Smooth muscle cell (in vitro differentiated cells): ENCODE measurements around the gene UBE2O. TPM values are rescaled to one million over a fixed set of nuclear protein-coding genes. Genes with fewer than 3 reads are reported as not detected.

Experiments
- DNase-seq: peaks from one replicate; lab custom pipeline; 2025; ENCODE audit not compliant: unreplicated experiment; lab: John Stamatoyannopoulos, UW
- H2AFZ ChIP-seq: fragments of 200-600 bp; sonication (generic); 2 replicates; pipeline ENCODE4 v1.6.0; 2016; ENCODE audit warnings: antibody characterized with exemption, low read depth, mild to moderate bottlenecking
- H3F3A ChIP-seq: fragments of 200-600 bp; sonication (generic); 2 replicates; pipeline ENCODE4 v1.6.0; 2017; ENCODE audit warnings: antibody characterized with exemption, low read depth
- H3K27ac ChIP-seq: fragments of 200-600 bp; sonication (generic); 2 replicates; pipeline ENCODE4 v1.5.1; 2016; ENCODE audit warnings: low read depth, mild to moderate bottlenecking
- H3K27me3 ChIP-seq: fragments of 200-600 bp; sonication (generic); 2 replicates; pipeline ENCODE4 v1.6.1; 2016; ENCODE audit warnings: low read depth, mild to moderate bottlenecking
- H3K36me3 ChIP-seq: fragments of 200-600 bp; sonication (generic); 2 replicates; pipeline ENCODE4 v1.5.1; 2016; ENCODE audit warnings: low read depth
- H3K4me1 ChIP-seq: fragments of 200-600 bp; sonication (generic); 2 replicates; pipeline ENCODE4 v1.5.1; 2016; ENCODE audit warnings: low read depth
- H3K4me2 ChIP-seq: fragments of 200-600 bp; sonication (generic); 2 replicates; pipeline ENCODE4 v1.6.0; 2016; ENCODE audit warnings: mild to moderate bottlenecking
- H3K4me3 ChIP-seq: fragments of 200-600 bp; sonication (generic); 2 replicates; pipeline ENCODE4 v1.5.1; 2016; ENCODE audit warnings: mild to moderate bottlenecking
- H3K79me2 ChIP-seq: fragments of 200-600 bp; sonication (generic); 2 replicates; pipeline ENCODE4 v1.6.0; 2016; ENCODE audit warnings: low read depth, mild to moderate bottlenecking
- H3K9ac ChIP-seq: fragments of 200-600 bp; sonication (generic); 2 replicates; pipeline ENCODE4 v1.6.0; 2016; ENCODE audit warnings: low read depth
- H3K9me3 ChIP-seq: fragments of 200-600 bp; sonication (generic); replicated peaks from 2 replicates; pipeline ENCODE4 v1.5.1; 2016; ENCODE audit warnings: low read depth
- H4K20me1 ChIP-seq: fragments of 200-600 bp; sonication (generic); 2 replicates; pipeline ENCODE4 v1.6.0; 2016; ENCODE audit warnings: low read depth
- WGBS: methylation state at CpG from one replicate; pipeline ENCODE4 v1.1.7; 2016; ENCODE audit warnings: low lambda C conversion rate; 5-methylcytosine and 5-hydroxymethylcytosine counted together
- polyA plus RNA-seq: library from polyadenylated mRNA; unstranded; fragments of >200 nt; fragmentation: Nextera tagmentation; extraction: Ambion mirVana; gene quantifications from 2 replicates; pipeline ENCODE4 v1.2.1, GENCODE V29; 2016
- total RNA-seq: library from RNA; depleted of rRNA; stranded (reverse); fragments of >200 nt; gene quantifications from 2 replicates; pipeline ENCODE4 v1.2.3, GENCODE V29; 2014
- TF ChIP-seq, protein P1 (sequence below): fragments of 200-600 bp; sonication (generic); IDR thresholded peaks from 2 replicates; pipeline ENCODE4 v1.5.1; 2017; ENCODE audit warnings: borderline replicate concordance, mild to moderate bottlenecking, antibody characterized with exemption; ENCODE audit not compliant: insufficient read depth, poor library complexity, severe bottlenecking

The UBE2O gene
- total and polyA plus RNA-seq, 2 experiments from 2014 or later = 10.1 to 12.1 TPM

DNA sequence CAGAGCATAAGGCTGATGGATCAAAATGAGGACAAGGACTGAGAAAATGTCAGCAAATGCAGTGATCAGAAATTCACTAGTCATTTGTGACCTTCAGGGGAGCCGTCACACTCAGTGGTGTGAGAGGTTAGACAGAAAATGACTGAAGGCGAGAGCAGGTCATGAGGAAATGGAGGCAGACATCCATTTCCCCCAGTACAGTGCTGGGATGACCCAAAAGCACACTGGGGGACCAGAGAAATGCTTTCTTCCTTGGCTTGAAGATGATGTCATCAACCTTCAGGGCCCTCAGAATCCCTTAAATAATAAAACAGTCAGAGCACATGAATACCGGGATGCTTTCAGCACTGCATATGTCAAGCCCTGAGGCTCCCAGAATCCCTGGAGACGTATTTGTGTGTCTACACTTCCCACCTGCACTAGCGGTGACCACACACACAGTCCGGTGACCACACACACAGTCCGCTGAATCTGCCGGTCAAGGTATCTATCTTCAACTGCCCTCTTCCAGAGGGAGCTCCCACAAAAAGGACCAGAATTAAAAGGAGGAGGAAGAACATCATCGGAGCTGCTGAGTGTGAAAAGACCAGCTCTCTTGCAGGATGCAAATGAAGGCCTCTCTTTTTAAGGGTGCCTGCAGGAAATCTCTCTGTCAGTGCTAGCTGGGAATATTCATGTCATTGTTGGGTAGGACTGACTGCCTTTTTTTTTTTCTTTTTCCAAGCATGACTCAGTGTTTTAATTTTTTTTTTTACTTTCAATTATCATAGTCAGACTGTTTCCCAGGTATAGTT, 8.2 kb downstream of the UBE2O start:
- peak overlapping the region; percentile 44 for H3K27ac ChIP-seq
- no peaks in the 10 kb centered on the region for H3K36me3 ChIP-seq
- H3K4me1 ChIP-seq = peaks cover 19% of the 10 kb centered on the region
- no peak overlapping the region for H2AFZ ChIP-seq
- H3K9me3 ChIP-seq = no peaks in the 10 kb centered on the region
- no peaks in the 10 kb centered on the region for H3F3A ChIP-seq
- H3K4me2 ChIP-seq = peak overlapping the region; percentile 20
- no peak overlapping the region for H3K4me3 ChIP-seq
- WGBS = 54% methylated on average over 9 of the region's 9 CpGs
- no peak overlapping the region for H3K9ac ChIP-seq
- no peaks in the 10 kb centered on the region for H3K27me3 ChIP-seq
- TF ChIP-seq, protein P1, sequence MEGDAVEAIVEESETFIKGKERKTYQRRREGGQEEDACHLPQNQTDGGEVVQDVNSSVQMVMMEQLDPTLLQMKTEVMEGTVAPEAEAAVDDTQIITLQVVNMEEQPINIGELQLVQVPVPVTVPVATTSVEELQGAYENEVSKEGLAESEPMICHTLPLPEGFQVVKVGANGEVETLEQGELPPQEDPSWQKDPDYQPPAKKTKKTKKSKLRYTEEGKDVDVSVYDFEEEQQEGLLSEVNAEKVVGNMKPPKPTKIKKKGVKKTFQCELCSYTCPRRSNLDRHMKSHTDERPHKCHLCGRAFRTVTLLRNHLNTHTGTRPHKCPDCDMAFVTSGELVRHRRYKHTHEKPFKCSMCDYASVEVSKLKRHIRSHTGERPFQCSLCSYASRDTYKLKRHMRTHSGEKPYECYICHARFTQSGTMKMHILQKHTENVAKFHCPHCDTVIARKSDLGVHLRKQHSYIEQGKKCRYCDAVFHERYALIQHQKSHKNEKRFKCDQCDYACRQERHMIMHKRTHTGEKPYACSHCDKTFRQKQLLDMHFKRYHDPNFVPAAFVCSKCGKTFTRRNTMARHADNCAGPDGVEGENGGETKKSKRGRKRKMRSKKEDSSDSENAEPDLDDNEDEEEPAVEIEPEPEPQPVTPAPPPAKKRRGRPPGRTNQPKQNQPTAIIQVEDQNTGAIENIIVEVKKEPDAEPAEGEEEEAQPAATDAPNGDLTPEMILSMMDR = no peak
- H4K20me1 ChIP-seq = peaks cover 100% of the 10 kb centered on the region
- no peak for DNase-seq
- peaks cover 83% of the 10 kb centered on the region for H3K79me2 ChIP-seq

DNA sequence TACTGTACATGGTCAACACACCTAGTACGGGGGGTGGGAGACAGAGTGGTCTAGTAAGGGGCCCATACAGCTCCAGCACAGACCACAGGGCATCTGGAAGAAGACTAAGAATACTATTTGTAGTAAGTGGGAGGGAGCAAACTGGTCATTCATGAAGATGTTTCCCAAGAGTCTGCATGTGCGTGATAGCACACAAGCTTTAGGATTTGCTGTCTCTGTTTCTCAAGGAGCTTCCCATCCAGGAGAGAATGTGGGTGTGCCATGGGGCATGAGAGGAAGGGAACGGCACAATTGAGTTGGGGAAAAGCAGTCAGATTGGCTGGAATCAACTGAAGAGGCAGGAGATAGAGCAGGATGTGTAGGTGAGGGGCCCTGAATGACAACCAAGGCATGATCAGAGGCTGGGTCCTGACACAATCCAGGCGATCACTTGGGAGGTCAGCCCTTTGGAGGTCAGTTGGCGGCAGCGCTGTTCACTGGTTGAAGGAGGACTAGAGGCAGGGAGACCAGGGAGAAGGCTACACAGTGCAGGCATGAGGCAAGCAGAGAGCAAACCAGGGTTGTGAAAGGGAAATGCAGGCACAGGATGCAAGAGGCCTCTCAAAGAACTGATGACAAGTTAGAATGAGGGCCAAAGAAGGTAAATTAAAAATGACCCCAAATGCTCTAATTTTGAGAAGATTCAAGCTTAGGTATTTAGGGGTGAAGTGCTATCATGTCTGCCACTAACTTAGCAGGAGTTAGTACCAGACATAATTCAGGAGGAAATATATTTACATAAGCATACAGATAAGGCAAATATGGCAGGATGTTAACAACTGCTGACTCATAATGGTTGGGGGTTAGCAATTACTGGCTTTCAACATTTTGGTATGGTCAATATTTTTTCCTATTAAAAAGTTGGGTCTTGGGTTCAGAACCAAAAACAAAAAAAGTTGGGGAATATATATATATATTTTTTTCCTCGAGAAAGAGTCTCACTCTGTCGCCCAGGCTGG, 10.3 kb downstream of the UBE2O start:
- H3K4me3 ChIP-seq = no peak overlapping the region
- H3K79me2 ChIP-seq = peaks cover 84% of the 10 kb centered on the region
- H3K27me3 ChIP-seq = no peaks in the 10 kb centered on the region
- H3K9me3 ChIP-seq = no peaks in the 10 kb centered on the region
- no peak for DNase-seq
- H4K20me1 ChIP-seq = peaks cover 100% of the 10 kb centered on the region
- TF ChIP-seq, protein P1 = no peak
- peak overlapping the region; percentile 1 for H3K27ac ChIP-seq
- H2AFZ ChIP-seq = no peak overlapping the region
- peak overlapping the region; percentile 1 for H3K4me2 ChIP-seq
- H3K4me1 ChIP-seq = peaks cover 19% of the 10 kb centered on the region
- no peak overlapping the region for H3K9ac ChIP-seq
- peaks cover 3% of the 10 kb centered on the region for H3F3A ChIP-seq
- H3K36me3 ChIP-seq = no peaks in the 10 kb centered on the region
- 84% methylated on average over 8 of the region's 8 CpGs for WGBS

DNA sequence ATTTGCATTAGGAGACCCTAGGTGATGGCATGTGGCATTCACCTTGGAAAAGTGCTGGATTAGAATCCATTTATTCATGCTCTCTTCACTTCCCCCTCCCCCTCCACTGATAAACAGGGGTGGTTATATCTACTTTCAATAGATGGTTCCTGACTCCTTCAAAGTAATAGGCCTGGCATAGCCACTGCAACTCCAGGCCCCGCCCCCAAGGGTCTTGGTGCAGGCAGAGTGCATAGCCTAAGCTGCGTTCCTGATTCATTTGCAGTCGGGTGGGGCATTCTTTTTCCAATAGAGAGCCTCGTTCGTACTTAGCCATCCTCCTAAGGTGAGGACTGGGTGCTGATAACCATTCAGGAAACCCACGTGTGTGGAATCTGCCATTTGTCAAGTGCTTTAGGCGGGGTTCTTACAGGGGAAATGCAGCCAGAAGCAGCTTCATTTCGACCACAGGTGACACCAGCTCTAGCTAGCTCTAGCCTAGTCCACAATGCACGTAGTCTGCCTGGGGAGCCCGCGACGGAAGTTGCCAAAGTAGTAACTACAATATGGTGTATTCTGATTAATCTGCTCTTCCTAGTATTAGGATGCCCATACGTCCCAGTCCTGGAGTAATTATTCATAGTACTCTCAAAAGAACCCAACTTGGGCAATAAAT, 11.1 kb downstream of the UBE2O start:
- DNase-seq = no peak
- Histone ChIP-seq H4K20me1 (peaks cover 100% of the 10 kb centered on the region), H3K27ac (no peak overlapping the region), H3K4me3 (no peak overlapping the region), H3K9me3 (no peaks in the 10 kb centered on the region), H3F3A (peaks cover 3% of the 10 kb centered on the region), H3K27me3 (no peaks in the 10 kb centered on the region), H3K9ac (no peak overlapping the region), H3K36me3 (no peaks in the 10 kb centered on the region), H2AFZ (no peak overlapping the region), H3K4me2 (no peak overlapping the region), H3K79me2 (peaks cover 82% of the 10 kb centered on the region), H3K4me1 (peaks cover 19% of the 10 kb centered on the region)
- TF ChIP-seq, protein P1 = no peak
- 74% methylated on average over 13 of the region's 13 CpGs for WGBS
